K562 (cell line): ENCODE results near the gene GALM. TPM values are rescaled to one million over a fixed set of nuclear protein-coding genes. Genes with fewer than 3 reads are reported as not detected.

Source experiments
- ARID1B ChIP-seq: fragments of 450-650 bp; IDR thresholded peaks from 2 replicates; pipeline ENCODE4 v1.6.1; 2016; ENCODE audit warnings: antibody characterized with exemption, mild to moderate bottlenecking, inconsistent platforms
- BHLHE40 ChIP-seq: IDR thresholded peaks from 2 replicates; pipeline ENCODE4 v1.6.1; 2011; ENCODE audit warnings: low read length, improper control_type of control experiment
- CBFA2T2 ChIP-seq: fragments of 450-650 bp; conservative IDR thresholded peaks from 2 replicates; pipeline ENCODE4 v1.6.1; 2017; ENCODE audit warnings: mild to moderate bottlenecking
- E2F4 ChIP-seq: sonication (generic); formaldehyde crosslinking; IDR thresholded peaks from 2 replicates; pipeline ENCODE4 v1.8.0; 2022; ENCODE audit warnings: mild to moderate bottlenecking, low read depth, missing genetic modification reagents
- FOXM1 ChIP-seq, 2 experiments: fragments of 450-650 bp in 1 of 2; sonication (generic) in 1 of 2; formaldehyde crosslinking in 1 of 2; IDR thresholded peaks; 2 replicates each; pipeline versions ENCODE4 v1.6.1 to v1.9.0; 2017 to 2022; ENCODE audit warnings: low read depth in 2 of 2, mild to moderate bottlenecking in 2 of 2, missing genetic modification reagents in 1 of 2, moderate library complexity in 1 of 2
- HMG20B ChIP-seq: fragments of 250-450 bp; sonication (Bioruptor Pico); IDR thresholded peaks from 2 replicates; pipeline ENCODE4 v1.5.0; 2021; ENCODE audit warnings: mild to moderate bottlenecking
- HNRNPK ChIP-seq: fragments of 200-400 bp; formaldehyde crosslinking; IDR thresholded peaks from one replicate; pipeline ENCODE4 v1.6.1; 2018; ENCODE audit warnings: mild to moderate bottlenecking, low read depth, low read length; ENCODE audit not compliant: poor library complexity, severe bottlenecking
- KHSRP ChIP-seq: fragments of 450-650 bp; IDR thresholded peaks from 2 replicates; pipeline ENCODE4 v1.6.1; 2017
- NFRKB ChIP-seq: fragments of 450-650 bp; IDR thresholded peaks from 2 replicates; pipeline ENCODE4 v1.6.1; 2016; ENCODE audit warnings: low read depth
- RERE ChIP-seq: sonication (generic); formaldehyde crosslinking; IDR thresholded peaks from 2 replicates; pipeline ENCODE4 v1.8.0; 2023; ENCODE audit warnings: missing genetic modification reagents, mild to moderate bottlenecking, borderline replicate concordance
- SRSF7 ChIP-seq: fragments of 200-400 bp; formaldehyde crosslinking; optimal IDR thresholded peaks from 2 replicates; pipeline ENCODE3; 2017; ENCODE audit warnings: mild to moderate bottlenecking, low read depth, low read length
- SRSF9 ChIP-seq: fragments of 200-400 bp; formaldehyde crosslinking; IDR thresholded peaks from 2 replicates; pipeline ENCODE4 v1.6.1; 2017; ENCODE audit warnings: low read depth, low read length, borderline replicate concordance
- TOE1 ChIP-seq, 2 experiments: fragments of 450-650 bp in 1 of 2; sonication (generic) in 1 of 2; formaldehyde crosslinking in 1 of 2; IDR thresholded peaks; 2 replicates each; pipeline versions ENCODE4 v1.7.1 to v1.8.0; 2016 to 2022; ENCODE audit warnings: borderline replicate concordance in 2 of 2, mild to moderate bottlenecking in 2 of 2, antibody characterized with exemption in 1 of 2, inconsistent platforms in 1 of 2, low read depth in 1 of 2, missing genetic modification reagents in 1 of 2, moderate library complexity in 1 of 2
- TRIM28 ChIP-seq: fragments of 450-650 bp; IDR thresholded peaks from 2 replicates; pipeline ENCODE4 v1.6.1; 2017
- WHSC1 ChIP-seq: IDR thresholded peaks from one replicate; pipeline ENCODE4 v1.6.1; 2012; ENCODE audit warnings: low read length, control low read depth, inconsistent platforms
- ZNF121 ChIP-seq: sonication (generic); formaldehyde crosslinking; conservative IDR thresholded peaks from 2 replicates; pipeline ENCODE4 v1.8.0; 2022; ENCODE audit warnings: missing genetic modification reagents
- ZNF175 ChIP-seq: fragments of 200-800 bp; sonication (Bioruptor generic); IDR thresholded peaks from 2 replicates; pipeline ENCODE4 v1.6.1; 2016; ENCODE audit warnings: low read depth, mild to moderate bottlenecking, missing genetic modification characterization, missing compliant biosample characterization
- ZNF224 ChIP-seq: sonication (generic); formaldehyde crosslinking; IDR thresholded peaks from 2 replicates; pipeline ENCODE4 v1.8.0; 2022; ENCODE audit warnings: mild to moderate bottlenecking, missing genetic modification reagents
- ZNF23 ChIP-seq: fragments of 250-450 bp; sonication (Bioruptor Pico); IDR thresholded peaks from 2 replicates; pipeline ENCODE4 v1.4.0; 2020; ENCODE audit warnings: mild to moderate bottlenecking
- ZNF263 ChIP-seq: sonication (generic); formaldehyde crosslinking; IDR thresholded peaks from 2 replicates; pipeline ENCODE4 v1.8.0; 2022; ENCODE audit warnings: mild to moderate bottlenecking, missing genetic modification reagents, borderline replicate concordance
- polyA plus RNA-seq, 8 experiments: library from polyadenylated mRNA; depleted of rRNA in 4 of 8; stranded (reverse) in 5 of 8; unstranded in 3 of 8; fragments of >200 nt; fragmentation: Nextera tagmentation in 2 of 8; fragmentation: Illumina TruSeq in 1 of 8; extraction: Ambion mirVana in 2 of 8; extraction: Trizol in 1 of 8; gene quantifications; 2 replicates each; pipeline versions ENCODE4 v1.2.1 to v1.2.3, GENCODE V29; 2011 to 2014; ENCODE audit warnings: inconsistent platforms in 1 of 8, missing spikeins in 1 of 8
- total RNA-seq, 7 experiments: library from RNA; depleted of rRNA in 6 of 7; stranded (reverse); fragments of >200 nt in 6 of 7; fragmentation: Illumina TruSeq in 2 of 7; extraction: Trizol in 2 of 7; gene quantifications; 2 replicates each; pipeline versions ENCODE4 v1.2.1 to v1.2.3, GENCODE V29; 2011 to 2021; ENCODE audit warnings: low replicate concordance in 1 of 7
- TF ChIP-seq, protein P1 (sequence below): conservative IDR thresholded peaks from 2 replicates; pipeline ENCODE4 v1.6.1; 2011; ENCODE audit warnings: low read depth, mild to moderate bottlenecking, low read length; ENCODE audit not compliant: control insufficient read depth

Gene GALM
- total and polyA plus RNA-seq, 9 of the 15 experiments (the other 6 are each of a cell fraction or from before 2014, with no cell fraction given) = 22.1 to 51.7 (median 27.9) TPM

- TF ChIP-seq ZNF224 (CRISPR knock-in tag) = no peak
- TF ChIP-seq ZNF263 = no peak
- TF ChIP-seq WHSC1 = no peak
- peak; percentile 54; the same call in 1 of the 2 replicates for TF ChIP-seq E2F4 (CRISPR knock-in tag)
- no peak for TF ChIP-seq SRSF7
- TF ChIP-seq CBFA2T2 = no peak
- no peak for TF ChIP-seq KHSRP
- TF ChIP-seq ZNF175 (CRISPR knock-in tag) = peak; percentile 90
- no peak for TF ChIP-seq ARID1B
- peak; percentile 95 for TF ChIP-seq FOXM1 (IDR thresholded peaks at IDR 0.05; ENCODE audit: low read depth)
- TF ChIP-seq FOXM1 (CRISPR knock-in tag; IDR thresholded peaks at IDR 0.05; ENCODE audit: low read depth) = no peak
- TF ChIP-seq BHLHE40 = no peak
- TF ChIP-seq HNRNPK = no peak
- TF ChIP-seq RERE (CRISPR knock-in tag) = no peak
- TF ChIP-seq TOE1 (IDR thresholded peaks at IDR 0.05; ENCODE audit: borderline replicate concordance) = peak; percentile 91
- TF ChIP-seq TOE1 (CRISPR knock-in tag; IDR thresholded peaks at IDR 0.05; ENCODE audit: borderline replicate concordance, low read depth) = peak; percentile 93
- no peak for TF ChIP-seq ZNF23 (CRISPR knock-in tag)
- no peak for TF ChIP-seq TRIM28
- TF ChIP-seq HMG20B (CRISPR knock-in tag) = no peak
- no peak for TF ChIP-seq SRSF9
- no peak for TF ChIP-seq NFRKB
- TF ChIP-seq, protein P1, sequence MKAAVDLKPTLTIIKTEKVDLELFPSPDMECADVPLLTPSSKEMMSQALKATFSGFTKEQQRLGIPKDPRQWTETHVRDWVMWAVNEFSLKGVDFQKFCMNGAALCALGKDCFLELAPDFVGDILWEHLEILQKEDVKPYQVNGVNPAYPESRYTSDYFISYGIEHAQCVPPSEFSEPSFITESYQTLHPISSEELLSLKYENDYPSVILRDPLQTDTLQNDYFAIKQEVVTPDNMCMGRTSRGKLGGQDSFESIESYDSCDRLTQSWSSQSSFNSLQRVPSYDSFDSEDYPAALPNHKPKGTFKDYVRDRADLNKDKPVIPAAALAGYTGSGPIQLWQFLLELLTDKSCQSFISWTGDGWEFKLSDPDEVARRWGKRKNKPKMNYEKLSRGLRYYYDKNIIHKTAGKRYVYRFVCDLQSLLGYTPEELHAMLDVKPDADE = peak; percentile 90; the same call in 1 of the 2 replicates
- no peak for TF ChIP-seq ZNF121
Measured at GRCh38 chr2:38665854-38666555, at the start of gene GALM (continued).
